ENCODE results near the gene CCDC188.

Gene CCDC188

GRCh38 chr22:20130731-20131596 is 19.9 kb downstream of the CCDC188 start (continued):
- peak; percentile 44; the same call in 1 of the 2 replicates for TF ChIP-seq ZFHX2 (tag by site-specific recombination; conservative IDR thresholded peaks at IDR 0.05)
- no peak for TF ChIP-seq ZNF18 (tag by site-specific recombination; IDR thresholded peaks at IDR 0.05)
- no peak for TF ChIP-seq RBAK (tag by site-specific recombination; IDR thresholded peaks at IDR 0.05)
- no peak for TF ChIP-seq ZNF791 (tag by site-specific recombination; IDR thresholded peaks at IDR 0.05)

DNA sequence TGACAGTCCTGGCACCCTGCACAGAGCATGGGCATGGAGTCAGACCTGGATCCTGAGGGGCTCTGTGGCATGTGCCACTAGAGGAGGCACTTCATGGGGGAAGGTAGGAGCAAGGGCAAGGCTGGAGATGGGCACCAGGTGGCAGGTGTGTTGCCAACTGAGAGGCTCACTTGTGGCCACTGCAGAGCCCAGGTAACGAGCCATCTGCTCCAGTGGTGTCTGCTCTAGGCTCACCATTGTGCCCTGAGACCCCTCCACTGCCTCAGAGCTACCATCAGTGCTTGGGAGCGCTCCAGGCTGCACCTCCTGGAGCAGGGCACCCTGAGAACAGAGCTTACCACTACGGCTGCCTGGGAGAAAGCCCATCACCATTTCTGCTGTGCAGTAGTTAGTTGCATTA is 20.5 kb downstream of the CCDC188 start:
- Histone ChIP-seq H3K4me3 (ENCODE audit: low read depth, low read length) (no peak overlapping the region), H3K36me3 (ENCODE audit: control insufficient read depth in 2 of 2, insufficient read depth in 1 of 2, low read length in 2 of 2) (peaks cover 0 to 42% of the 10 kb centered on the region in 2 experiments; a peak in 1 of 3 replicates), H3K4me1 (ENCODE audit: control insufficient read depth, insufficient read depth, low read length) (peaks cover 4% of the 10 kb centered on the region; the same call in 1 of the 2 replicates), H3K27ac (ENCODE audit: extremely low read depth, low read depth, low read length) (peak overlapping the region; percentile 14; the same call in 1 of the 2 replicates), H3K9me3 (ENCODE audit: control insufficient read depth, insufficient read depth, low read depth, low read length) (no peaks in the 10 kb centered on the region)
- ChIA-PET CTCF (interaction anchor here (0.6 to 1.8 kb wide), 5 partner anchors 11 to 183 kb away, joined by 3 to 7 read pairs (median 4); partner anchors contain the start of gene TRMT2A), POLR2A (interaction anchor here (1.0 to 4.9 kb wide), 2 partner anchors 11 to 17 kb away, joined by 3 to 62 read pairs; partner anchors contain the start of genes RANBP1 and TRMT2A)
- no peak for TF ChIP-seq ZNF777 (tag by site-specific recombination; IDR thresholded peaks at IDR 0.05; ENCODE audit: borderline replicate concordance)
- TF ChIP-seq SETDB1 (IDR thresholded peaks at IDR 0.05; ENCODE audit: insufficient read length, low read length) = no peak
- TF ChIP-seq ZBTB17 (tag by site-specific recombination; IDR thresholded peaks at IDR 0.05) = peak; percentile 83
- TF ChIP-seq, protein P1, sequence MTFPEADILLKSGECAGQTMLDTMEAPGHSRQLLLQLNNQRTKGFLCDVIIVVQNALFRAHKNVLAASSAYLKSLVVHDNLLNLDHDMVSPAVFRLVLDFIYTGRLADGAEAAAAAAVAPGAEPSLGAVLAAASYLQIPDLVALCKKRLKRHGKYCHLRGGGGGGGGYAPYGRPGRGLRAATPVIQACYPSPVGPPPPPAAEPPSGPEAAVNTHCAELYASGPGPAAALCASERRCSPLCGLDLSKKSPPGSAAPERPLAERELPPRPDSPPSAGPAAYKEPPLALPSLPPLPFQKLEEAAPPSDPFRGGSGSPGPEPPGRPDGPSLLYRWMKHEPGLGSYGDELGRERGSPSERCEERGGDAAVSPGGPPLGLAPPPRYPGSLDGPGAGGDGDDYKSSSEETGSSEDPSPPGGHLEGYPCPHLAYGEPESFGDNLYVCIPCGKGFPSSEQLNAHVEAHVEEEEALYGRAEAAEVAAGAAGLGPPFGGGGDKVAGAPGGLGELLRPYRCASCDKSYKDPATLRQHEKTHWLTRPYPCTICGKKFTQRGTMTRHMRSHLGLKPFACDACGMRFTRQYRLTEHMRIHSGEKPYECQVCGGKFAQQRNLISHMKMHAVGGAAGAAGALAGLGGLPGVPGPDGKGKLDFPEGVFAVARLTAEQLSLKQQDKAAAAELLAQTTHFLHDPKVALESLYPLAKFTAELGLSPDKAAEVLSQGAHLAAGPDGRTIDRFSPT (tag by site-specific recombination; IDR thresholded peaks at IDR 0.05) = peak; percentile 53; the same call in 1 of the 2 replicates
- TF ChIP-seq, protein P2, sequence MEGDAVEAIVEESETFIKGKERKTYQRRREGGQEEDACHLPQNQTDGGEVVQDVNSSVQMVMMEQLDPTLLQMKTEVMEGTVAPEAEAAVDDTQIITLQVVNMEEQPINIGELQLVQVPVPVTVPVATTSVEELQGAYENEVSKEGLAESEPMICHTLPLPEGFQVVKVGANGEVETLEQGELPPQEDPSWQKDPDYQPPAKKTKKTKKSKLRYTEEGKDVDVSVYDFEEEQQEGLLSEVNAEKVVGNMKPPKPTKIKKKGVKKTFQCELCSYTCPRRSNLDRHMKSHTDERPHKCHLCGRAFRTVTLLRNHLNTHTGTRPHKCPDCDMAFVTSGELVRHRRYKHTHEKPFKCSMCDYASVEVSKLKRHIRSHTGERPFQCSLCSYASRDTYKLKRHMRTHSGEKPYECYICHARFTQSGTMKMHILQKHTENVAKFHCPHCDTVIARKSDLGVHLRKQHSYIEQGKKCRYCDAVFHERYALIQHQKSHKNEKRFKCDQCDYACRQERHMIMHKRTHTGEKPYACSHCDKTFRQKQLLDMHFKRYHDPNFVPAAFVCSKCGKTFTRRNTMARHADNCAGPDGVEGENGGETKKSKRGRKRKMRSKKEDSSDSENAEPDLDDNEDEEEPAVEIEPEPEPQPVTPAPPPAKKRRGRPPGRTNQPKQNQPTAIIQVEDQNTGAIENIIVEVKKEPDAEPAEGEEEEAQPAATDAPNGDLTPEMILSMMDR (tag by site-specific recombination; IDR thresholded peaks at IDR 0.05) = peak; percentile 80
- no peak for TF ChIP-seq ZNF48 (tag by site-specific recombination; IDR thresholded peaks at IDR 0.05)
- no peak for TF ChIP-seq ZNF433 (tag by site-specific recombination; IDR thresholded peaks at IDR 0.05; ENCODE audit: low read depth)
- TF ChIP-seq SP3 (tag by site-specific recombination; IDR thresholded peaks at IDR 0.05) = no peak
- TF ChIP-seq HOXC10 (CRISPR knock-in tag; IDR thresholded peaks at IDR 0.05) = no peak
- TF ChIP-seq MEIS1 (CRISPR knock-in tag; IDR thresholded peaks at IDR 0.05; ENCODE audit: borderline replicate concordance) = no peak
- no peak for TF ChIP-seq ZNF391 (tag by site-specific recombination; IDR thresholded peaks at IDR 0.05; ENCODE audit: borderline replicate concordance, low read depth)

DNA sequence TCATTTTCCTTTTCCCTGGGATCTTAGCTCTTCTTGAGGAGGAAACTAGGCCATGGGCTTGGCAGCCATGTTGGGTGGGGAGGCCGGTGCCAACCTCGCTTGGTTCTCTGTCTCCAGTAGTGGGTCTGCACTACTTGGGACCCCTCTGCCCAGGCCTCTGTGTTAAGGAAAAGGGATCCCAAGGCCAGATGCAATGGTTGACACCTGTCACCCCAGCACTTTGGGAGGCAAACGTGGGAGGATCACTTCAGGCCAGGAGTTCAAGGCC is 21.2 kb downstream of the CCDC188 start:
- H3K4me1 ChIP-seq (ENCODE audit: control insufficient read depth, insufficient read depth, low read length) = peaks cover 3% of the 10 kb centered on the region; the same call in 1 of the 2 replicates
- POLR2A ChIA-PET = interaction anchor here (4.9 kb wide), 1 partner anchor 11 kb away, joined by 62 read pairs; the partner anchor contains the start of genes RANBP1 and TRMT2A
- CTCF ChIA-PET = interaction anchor here (0.6 to 1.8 kb wide), 5 partner anchors 10 to 156 kb away, joined by 3 to 7 read pairs (median 4); partner anchors contain the start of gene TRMT2A
- TF ChIP-seq ZNF157 (tag by site-specific recombination; IDR thresholded peaks at IDR 0.05) = no peak
- TF ChIP-seq KLF17 (tag by site-specific recombination; IDR thresholded peaks at IDR 0.05) = no peak
- TF ChIP-seq GLIS1 (tag by site-specific recombination; IDR thresholded peaks at IDR 0.05) = no peak
- TF ChIP-seq ZNF677 (tag by site-specific recombination; IDR thresholded peaks at IDR 0.05) = no peak
- TF ChIP-seq ZFP37 (tag by site-specific recombination; IDR thresholded peaks at IDR 0.05) = no peak
- TF ChIP-seq MYNN (tag by site-specific recombination; IDR thresholded peaks at IDR 0.05; ENCODE audit: borderline replicate concordance) = no peak
- no peak for TF ChIP-seq ZNF660 (tag by site-specific recombination; IDR thresholded peaks at IDR 0.05)
- TF ChIP-seq ZBTB20 (tag by site-specific recombination; IDR thresholded peaks at IDR 0.05) = no peak
- no peak overlapping the region for H3K27ac ChIP-seq (ENCODE audit: extremely low read depth, low read depth, low read length)
- H3K4me3 ChIP-seq (ENCODE audit: low read depth, low read length) = no peak overlapping the region
- H3K36me3 ChIP-seq (ENCODE audit: control insufficient read depth in 2 of 2, insufficient read depth in 1 of 2, low read length in 2 of 2) = peaks cover 0 to 48% of the 10 kb centered on the region in 2 experiments; a peak in 1 of 3 replicates
- H3K9me3 ChIP-seq (ENCODE audit: control insufficient read depth, insufficient read depth, low read depth, low read length) = no peaks in the 10 kb centered on the region
